NCI-H1048 (cell line): ENCODE data around the gene TMIGD3.

Source experiments
- DNase-seq: peaks from one replicate; lab custom pipeline; 2025; lab: John Stamatoyannopoulos, UW

Gene TMIGD3

GRCh38 chr1:111474521-111474920, 28.9 kb downstream of the TMIGD3 start:
- DNase-seq: no peak

- no peak for DNase-seq
Measured at GRCh38 chr1:111474106-111474505, 29.3 kb downstream of the TMIGD3 start.

- no peak for DNase-seq
Measured at GRCh38 chr1:111471538-111471937, 31.9 kb downstream of the TMIGD3 start.

DNA sequence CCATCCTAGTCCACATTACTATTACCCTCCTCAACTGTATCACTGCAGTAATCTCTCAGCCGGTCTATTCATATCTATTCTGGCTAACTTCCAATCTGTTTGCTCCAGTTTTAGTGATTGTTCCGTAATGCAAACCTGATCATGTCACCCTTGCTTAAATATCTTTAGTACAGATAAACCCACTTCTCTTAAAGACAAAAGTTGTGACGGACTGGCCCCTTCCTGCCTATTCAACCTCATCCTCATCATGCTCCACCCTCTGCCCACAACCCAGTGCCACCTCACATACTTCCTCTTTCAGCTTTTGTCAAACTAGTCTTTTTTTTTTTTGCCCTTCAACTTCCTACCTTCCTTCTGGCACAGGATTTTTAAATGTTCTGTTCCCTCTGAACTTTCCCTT, 32.4 kb downstream of the TMIGD3 start:
- DNase-seq: no peak

DNA sequence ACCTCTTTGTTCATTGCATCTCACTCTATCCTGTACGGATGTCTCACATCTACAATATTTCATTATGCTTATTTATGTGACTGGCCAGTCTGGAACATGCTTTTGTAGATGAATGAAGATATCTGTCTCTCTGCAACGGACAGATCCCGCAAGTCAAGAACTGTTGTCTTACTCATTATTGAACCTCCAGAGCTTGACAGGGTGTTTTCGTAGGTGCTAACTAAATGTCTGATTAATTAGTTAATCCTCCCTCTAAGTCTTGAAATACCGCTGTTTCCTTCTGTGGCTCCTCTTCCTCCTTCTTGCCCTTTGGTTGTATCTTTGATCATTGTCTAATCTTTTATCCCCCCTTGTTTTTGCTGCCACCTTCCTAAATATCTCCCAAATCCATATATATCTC, 32.8 kb downstream of the TMIGD3 start:
- no peak for DNase-seq

- no peak for DNase-seq
Measured at GRCh38 chr1:111469539-111469938, 33.9 kb downstream of the TMIGD3 start.

DNA sequence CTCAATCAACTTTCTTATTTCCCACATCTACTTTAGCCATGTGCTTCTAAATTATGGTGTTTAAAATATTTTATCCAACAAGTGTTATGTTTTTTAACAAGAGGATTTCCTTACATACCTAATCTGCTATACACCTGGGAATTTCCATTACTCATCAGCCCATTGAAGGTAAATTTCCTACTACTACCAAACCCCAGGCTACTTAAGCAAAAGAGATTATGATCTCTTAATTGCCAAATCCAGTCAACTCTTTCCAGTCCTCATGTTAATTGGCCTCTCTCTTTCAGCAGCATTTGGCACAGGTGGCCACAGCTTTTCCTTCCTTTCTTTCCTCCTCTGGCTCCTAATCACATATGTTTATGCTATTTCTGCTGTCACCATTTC, 34.7 kb downstream of the TMIGD3 start:
- DNase-seq: no peak

- no peak for DNase-seq
Measured at GRCh38 chr1:111467865-111468716, 35.3 kb downstream of the TMIGD3 start.

DNA sequence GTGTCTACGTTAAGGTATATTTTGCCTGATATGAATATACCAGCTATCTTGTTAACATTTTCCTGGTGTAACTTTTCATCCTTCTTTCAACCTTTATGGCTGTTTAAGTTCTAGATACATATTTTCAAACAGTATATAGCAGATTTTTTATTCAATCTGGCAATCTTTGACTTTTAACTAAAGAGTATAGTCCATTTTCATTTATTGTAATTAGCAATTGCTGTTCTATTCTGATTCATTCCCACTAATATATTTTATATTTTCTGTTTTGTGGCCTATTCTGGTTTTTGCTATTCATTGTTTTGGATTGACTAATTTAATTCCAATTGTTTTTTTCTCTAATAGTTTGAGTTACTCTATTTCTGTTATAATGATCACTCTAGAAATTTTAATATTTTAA, 37.0 kb downstream of the TMIGD3 start:
- DNase-seq: no peak

- no peak for DNase-seq
Measured at GRCh38 chr1:111465754-111466153, 37.7 kb downstream of the TMIGD3 start.

DNA sequence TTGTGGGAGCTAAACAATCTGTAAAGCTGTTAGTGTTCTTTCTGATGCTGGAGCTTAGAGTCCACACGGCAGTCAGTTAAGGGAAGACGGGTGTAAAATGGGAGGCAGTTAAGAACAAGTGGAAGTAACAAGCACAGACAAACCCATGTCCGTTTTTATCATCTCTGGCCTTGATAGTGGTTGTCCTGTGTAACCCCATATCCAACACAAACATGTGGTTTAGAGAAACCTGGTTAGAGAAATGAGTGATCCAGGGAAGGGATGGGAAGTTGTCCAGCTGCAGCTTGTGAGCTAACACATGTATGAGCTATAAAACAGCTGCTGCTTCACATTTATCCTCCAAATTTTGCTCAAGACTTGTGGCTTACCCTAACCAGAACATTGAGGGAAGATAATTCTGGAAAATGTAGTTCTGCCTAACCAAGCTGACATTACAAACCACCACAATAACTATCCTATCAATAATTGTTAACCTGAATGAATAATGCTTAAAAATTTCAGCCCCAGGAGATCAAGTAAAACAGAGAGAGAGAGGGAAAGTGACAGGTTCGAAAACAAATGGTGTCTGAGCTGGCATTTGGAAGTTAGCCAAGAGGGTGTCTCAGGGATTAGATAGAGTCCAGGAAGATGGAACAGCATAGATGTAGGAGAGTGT, 40.3 kb downstream of the TMIGD3 start:
- no peak for DNase-seq

DNA sequence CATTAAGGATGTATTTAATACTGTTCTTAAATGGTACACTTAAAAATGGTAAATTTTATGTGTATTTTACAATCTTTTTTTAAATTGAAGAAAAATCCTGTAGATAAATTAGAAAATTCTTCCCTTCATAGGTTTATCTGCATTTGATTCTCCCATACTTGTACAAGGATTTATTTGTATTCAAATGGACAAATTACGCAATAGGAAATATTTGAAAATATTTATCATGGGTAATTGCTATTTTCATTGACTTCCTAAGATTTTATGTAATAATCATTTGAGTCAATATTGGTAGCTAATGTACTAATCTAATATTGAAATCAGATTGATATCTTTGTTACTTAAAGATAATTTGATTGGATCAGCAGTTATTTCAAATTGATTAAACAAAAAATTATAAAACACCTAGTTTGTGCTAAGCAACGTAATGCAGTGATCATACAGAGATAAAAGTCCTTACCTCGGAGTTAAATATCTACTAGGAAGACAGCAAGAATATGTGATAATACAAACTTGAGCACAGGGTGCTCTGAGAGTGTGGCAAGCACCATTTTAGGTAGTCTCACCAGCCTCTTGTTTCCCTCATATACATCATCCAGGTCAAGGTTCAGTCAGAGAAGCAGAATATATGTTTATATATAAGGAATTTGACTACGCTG, 40.9 kb downstream of the TMIGD3 start:
- no peak for DNase-seq

DNA sequence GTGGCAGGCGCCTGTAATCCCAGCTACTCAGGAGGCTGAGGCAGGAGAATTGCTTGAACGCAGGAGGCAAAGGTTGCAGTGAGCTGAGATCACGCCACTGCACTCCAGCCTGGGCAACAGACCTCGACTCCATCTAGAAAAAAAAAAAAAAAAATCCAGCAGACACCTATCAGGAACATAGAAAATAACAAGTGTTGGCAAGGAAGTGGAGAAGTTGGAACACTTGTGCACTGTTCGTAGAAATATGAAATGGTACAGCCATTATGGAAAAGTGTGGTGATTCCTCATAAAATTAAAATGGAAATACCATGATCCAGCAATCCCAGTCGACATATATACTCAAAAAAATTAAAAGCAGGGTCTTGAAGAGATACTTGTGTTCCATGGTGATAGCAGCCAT, 41.7 kb downstream of the TMIGD3 start:
- DNase-seq: no peak

GRCh38 chr1:111455642-111456031, 47.8 kb downstream of the TMIGD3 start:
- DNase-seq: no peak

- DNase-seq: no peak
Measured at GRCh38 chr1:111454859-111455641, 48.4 kb downstream of the TMIGD3 start.

GRCh38 chr1:111453706-111454105, 49.7 kb downstream of the TMIGD3 start:
- no peak for DNase-seq

- no peak for DNase-seq
Measured at GRCh38 chr1:111452581-111452980, 50.9 kb downstream of the TMIGD3 start.

GRCh38 chr1:111450185-111450584, 53.2 kb downstream of the TMIGD3 start:
- DNase-seq: no peak

DNA sequence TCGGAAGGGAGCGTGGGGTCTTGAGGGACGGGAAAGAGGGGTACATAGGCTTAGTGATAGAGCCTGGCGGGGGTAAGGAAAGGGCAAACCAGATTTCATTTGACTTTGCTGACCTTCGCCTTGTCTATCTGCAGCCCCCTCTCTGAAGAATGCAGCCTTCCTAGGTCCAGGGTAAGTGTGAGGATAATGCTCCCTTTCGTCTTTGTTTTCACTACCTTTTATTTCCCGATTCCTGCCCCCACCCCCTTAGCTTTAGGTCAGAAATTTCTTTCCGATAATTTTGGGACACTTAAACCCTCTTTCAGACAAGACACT, 53.8 kb downstream of the TMIGD3 start:
- DNase-seq: no peak

GRCh38 chr1:111448918-111449702, 54.3 kb downstream of the TMIGD3 start, which contains the start of the genes ATP5PB and WDR77:
TSS of gene ATP5PB (plus strand) at chr1:111449464. CDS start at chr1:111449542, 78 bp downstream.
TSS of gene WDR77 (minus strand) at chr1:111449256. CDS start at chr1:111449169, 87 bp downstream.
- peak; percentile 99 for DNase-seq

- DNase-seq: no peak
Measured at GRCh38 chr1:111448482-111448917, 54.9 kb downstream of the TMIGD3 start.
